CD1c-positive myeloid dendritic cell (primary cell): ENCODE measurements around the gene GRIP1.
A peak's percentile ranks its signal among the peaks of the same experiment; 100 is the strongest.

Experiments used
- DNase-seq: peaks from one replicate; pipeline ENCODE4 v3.0.0-alpha.2; 2016; ENCODE audit errors: extremely low spot score

GRIP1 gene

GRCh38 chr12:66640691-66641460 is 38.0 kb downstream of the GRIP1 start:
- no peak for DNase-seq

- no peak for DNase-seq
These were observed 40.2 kb downstream of the GRIP1 start for GRCh38 chr12:66638666-66639065.

DNA sequence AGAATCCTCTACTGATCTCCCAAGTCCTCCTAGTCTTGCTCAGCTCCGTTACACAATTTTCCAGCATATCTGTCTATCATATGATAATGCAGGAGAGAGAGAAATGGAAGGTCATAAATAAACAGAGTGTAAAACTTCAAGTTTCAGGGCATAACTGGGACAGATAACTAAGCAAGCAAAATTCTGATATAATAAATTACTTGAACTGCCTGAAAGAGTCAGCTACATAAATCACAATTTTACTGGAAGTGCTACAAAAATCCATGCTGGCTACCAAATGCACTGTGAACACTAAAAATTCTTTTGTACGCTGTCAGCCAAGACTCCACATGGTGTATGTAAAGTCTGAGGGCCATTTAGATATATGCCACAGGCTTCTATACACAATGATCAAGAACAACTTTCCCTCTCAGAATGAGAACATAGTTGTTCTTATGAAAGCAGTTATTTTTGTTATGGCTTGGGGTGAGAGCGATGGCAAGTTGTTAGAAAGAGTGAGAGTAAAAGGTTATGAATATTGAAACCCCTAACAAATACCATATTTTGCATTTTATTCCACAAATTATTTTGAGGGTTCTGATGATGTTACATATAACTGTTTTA is 41.1 kb downstream of the GRIP1 start:
- DNase-seq = no peak

GRCh38 chr12:66636771-66637170 is 42.1 kb downstream of the GRIP1 start:
- no peak for DNase-seq

DNA sequence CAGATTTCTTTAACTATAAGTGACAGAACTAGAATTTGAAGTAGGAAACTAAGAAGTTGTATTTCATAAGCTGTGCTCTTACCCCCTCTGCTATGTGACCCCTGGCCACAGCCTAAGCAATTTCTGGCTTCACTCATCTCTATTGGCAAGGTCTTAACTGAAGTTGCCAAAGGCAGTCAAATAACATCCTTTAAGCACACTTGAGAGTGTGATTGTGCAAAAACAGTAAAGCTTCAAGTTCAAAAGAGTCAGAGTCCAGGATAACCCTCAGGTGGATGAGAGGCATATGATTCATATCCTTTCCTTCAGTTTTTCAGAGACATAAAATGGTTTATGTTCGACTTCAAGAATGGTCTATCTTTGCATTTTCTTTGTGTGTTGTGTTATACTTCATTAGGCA is 45.2 kb downstream of the GRIP1 start:
- no peak for DNase-seq

DNA sequence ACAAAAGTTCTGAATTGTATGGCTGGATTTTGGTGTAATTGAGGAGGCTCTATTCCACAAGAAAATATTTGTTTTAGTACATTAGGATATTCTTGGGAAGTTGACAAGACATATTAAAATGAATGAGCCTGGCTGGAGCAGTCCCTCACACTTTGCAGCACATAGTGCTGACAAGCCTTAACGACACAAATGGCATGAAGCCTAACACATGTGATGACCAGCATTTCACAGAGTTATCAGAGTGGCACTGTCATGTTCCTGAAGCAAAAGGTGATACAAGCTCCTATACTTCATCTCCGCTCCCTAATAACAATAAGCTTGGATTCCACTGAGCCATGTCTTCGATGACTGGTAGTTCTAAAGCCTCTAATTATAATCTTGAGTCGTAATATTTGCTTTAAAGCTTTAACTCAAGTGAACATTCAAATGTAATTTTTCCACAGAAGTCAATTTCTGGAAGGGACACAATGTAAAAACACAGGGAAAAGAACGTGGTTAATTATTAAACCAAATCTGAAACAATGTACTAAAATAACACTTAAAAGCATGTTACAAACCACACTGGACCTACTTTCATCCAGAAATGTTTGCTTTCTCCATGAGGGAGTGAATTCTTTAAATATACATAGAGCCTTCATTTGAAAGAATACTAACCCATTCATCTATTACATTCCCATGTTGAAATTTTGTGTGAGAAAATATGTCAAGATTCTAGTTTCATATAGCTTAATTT is 49.6 kb downstream of the GRIP1 start:
- no peak for DNase-seq

DNA sequence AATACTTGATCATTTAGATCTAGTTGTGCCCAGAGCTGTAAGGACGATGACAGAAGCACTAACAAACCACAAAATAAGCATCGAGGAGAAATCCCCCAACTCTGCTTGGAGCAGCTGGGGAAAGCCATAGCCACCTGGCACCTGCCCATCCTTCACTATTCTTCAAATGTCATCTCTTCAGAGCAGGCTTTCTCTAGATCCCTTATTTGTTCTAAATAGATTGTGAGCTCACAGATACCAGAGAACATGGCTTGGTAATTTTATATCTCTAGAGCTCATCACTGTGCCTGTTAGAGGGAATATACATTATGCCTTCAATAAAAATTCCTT is 50.9 kb downstream of the GRIP1 start:
- no peak for DNase-seq

- DNase-seq = no peak
These were observed 51.4 kb downstream of the GRIP1 start for GRCh38 chr12:66627270-66627987.

GRCh38 chr12:66624806-66625205 is 54.1 kb downstream of the GRIP1 start:
- DNase-seq = peak; percentile 59

DNA sequence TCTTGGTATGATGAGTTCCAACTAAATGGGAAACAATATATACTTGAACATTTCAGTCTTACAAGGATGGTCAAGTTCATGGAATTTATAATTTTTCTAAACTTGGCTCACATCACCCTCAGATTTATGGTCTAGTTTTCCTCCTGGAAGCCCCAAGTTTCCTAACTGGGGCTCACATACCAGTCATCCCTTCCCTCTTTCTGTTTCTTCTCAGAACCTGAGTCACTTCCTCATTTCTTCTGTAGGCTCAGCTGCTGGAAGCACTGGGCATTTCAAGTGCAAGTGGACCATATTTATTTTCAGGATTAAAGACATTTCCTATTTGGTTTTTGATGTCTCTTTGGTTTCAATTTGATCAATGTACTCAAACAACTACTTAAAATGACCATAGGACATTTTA is 55.4 kb downstream of the GRIP1 start:
- peak; percentile 63 for DNase-seq

GRCh38 chr12:66620688-66621087 is 58.2 kb downstream of the GRIP1 start:
- peak; percentile 42 for DNase-seq

DNA sequence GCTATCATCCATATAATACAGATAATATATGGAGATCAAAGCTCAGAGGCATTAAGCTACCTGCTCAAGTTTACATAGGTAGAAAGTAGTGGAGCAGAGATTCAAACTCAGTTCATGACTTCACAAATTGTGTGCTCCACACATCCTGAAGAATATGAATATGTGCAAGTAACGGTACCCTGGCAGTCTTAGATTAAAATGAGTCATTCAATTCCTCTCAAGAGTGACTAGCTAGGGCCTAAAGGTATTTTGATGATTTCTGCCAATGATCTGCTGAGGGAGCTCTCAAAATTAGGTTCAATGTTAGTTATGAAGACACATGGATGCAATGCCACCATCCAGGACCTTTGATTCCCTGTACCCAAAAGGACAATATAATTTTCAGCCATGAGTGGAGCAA is 58.9 kb downstream of the GRIP1 start:
- DNase-seq = no peak

GRCh38 chr12:66617991-66618390 is 60.9 kb downstream of the GRIP1 start:
- no peak for DNase-seq

- no peak for DNase-seq
These were observed 66.6 kb downstream of the GRIP1 start for GRCh38 chr12:66612090-66612775.

DNA sequence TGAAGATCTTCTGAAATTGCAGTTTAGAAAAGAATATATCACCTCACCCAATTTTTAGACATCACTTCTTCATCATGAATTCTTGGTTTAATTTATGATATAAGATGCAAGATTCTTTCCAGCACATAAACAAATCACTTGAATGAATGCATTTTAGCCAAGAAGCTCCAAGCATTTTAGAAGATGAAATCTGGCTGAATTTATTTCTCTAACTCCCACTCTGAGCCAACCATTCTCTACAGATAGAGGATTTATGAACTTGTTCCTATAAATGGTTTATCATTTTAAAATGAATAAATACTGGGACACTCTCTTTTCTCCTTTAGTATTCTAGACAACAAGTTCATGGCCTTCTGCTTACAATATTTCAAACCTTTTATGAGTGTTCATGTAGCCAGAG is 71.7 kb downstream of the GRIP1 start:
- no peak for DNase-seq

DNA sequence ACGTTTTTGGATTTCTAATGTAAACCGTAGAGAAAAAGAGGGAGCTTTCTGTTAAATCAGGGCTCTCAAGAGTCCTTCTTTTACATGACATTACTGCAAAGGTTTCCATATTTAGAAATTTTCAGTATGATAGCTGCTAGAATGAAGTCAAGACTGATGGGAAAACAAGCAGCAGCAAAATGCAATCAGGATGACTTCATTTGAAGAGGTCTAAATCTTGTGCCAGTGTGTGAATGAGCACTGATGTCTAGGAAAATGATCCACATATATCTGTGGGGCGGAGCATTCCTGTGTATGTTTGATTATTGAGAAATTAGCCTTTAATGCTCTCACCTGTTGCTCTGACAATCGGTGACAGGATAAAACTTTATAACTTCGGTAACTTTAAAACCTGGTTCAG is 73.6 kb downstream of the GRIP1 start:
- DNase-seq = no peak

GRCh38 chr12:66603981-66604479 is 74.8 kb downstream of the GRIP1 start:
- DNase-seq = no peak

- no peak for DNase-seq
These were observed 75.4 kb downstream of the GRIP1 start for GRCh38 chr12:66603461-66603860.

DNA sequence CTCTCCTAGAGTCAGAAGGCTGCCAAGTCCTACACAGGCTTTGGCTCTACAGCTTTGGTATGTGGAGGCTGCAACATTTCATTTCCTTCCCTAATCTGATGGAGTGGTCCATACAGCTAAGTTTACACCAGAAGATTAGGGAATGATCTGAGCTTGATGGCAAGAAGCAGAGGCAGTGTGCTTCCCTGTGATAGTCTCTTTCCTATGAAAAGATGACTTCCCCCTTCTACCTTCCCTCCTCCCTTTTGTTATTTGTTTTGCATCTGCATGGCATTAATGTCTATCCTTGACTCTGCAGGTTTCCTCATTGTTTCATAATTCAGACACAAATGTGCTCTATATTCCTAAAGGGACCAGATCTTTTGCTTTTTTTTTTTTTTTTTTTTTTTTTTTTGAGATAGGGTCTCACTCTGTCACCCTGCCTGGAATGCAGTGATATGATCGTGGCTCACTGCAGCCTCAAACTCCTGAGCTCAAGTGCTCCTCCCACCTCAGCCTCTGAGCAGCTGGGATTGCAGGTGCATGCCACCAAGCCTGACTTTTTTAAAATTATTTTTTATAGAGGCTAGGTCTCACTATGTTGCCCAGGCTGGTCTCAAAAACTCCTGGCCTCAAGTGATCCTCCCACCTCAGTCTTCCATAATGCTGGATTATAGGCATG is 76.3 kb downstream of the GRIP1 start:
- DNase-seq = no peak

GRCh38 chr12:66600903-66601302 is 78.0 kb downstream of the GRIP1 start:
- no peak for DNase-seq

- no peak for DNase-seq
These were observed 79.1 kb downstream of the GRIP1 start for GRCh38 chr12:66599816-66600215.
